SK-N-MC (cell line): ENCODE measurements around the gene NKAIN2.

Experiments
- FOXP2 ChIP-seq: optimal IDR thresholded peaks from 2 replicates; pipeline ENCODE3; 2011; ENCODE audit warnings: mild to moderate bottlenecking, moderate library complexity; ENCODE audit not compliant: insufficient read depth; ENCODE audit errors: extremely low read length, control extremely low read depth
- POLR2AphosphoS5 ChIP-seq: IDR thresholded peaks from 2 replicates; pipeline ENCODE4 v1.6.1; 2012; ENCODE audit warnings: mild to moderate bottlenecking, low read depth, low read length, borderline replicate concordance

- TF ChIP-seq FOXP2 (no peak), POLR2AphosphoS5 (no peak)
Observed at GRCh38 chr6:124069230-124069950, 265.7 kb downstream of the NKAIN2 start.
